Left hindlimb (tissue), 1 donor: ENCODE results near the gene SMNDC1.

Source experiments
- DNase-seq: peaks from one replicate; pipeline ENCODE4 v3.0.0-alpha.2; 2018

Gene SMNDC1

DNA sequence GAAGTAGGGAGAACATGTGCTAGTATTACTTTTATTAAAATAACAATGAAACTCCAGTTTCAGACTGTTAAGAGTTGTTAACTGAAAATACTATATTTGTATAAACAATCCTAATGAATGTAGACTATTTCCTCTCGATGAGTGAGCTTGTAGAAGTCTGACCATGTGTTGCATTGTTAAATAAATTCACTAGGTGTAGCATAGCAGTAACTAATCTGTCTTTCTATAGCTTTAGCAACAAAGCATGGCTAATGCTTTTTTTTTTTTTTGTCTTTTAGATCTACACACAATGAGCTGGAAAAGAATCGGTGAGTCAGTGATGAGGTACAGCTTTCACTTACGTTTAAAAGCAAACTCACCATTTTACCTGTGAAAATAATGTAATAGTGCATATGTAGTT lies 60.2 kb downstream of the SMNDC1 start:
- DNase-seq = no peak

DNA sequence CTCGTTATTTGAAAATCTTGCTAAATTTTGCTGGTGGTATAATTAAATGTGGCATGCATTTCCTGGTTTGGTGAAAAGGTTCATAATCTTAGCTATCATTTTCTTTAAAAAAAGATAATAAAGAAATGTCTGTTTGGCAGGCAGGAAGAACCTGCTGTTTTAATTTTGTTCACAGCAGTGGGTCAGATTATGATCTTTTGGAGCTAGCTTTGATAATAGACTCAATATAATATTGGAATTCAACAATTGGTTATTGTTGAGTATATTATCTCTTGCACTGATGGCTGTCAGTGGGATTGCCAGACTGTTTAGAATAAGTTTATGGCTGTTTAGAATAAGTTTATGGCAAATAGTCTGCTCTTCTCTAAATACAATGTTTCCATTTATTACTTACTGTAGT lies 62.2 kb downstream of the SMNDC1 start:
- DNase-seq = no peak

DNA sequence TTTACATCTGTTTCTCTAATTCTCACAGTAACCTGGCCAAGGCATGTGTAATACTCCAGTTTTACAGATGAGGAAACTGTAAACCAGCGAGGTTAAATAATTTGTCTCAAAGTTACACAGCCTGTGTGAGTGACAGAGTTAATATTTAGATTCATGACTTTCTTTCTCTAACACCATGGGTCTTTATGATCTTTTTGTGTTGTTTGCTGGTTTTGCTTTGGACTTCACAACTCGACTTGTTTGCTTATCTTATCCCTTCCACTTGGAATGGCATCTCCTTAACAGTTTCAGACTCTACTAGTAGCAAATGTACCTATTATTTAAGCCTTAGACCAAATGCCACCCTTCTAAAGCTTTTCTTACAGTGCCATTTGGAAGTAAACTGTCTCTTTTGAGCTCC lies 62.9 kb downstream of the SMNDC1 start:
- DNase-seq = no peak

DNA sequence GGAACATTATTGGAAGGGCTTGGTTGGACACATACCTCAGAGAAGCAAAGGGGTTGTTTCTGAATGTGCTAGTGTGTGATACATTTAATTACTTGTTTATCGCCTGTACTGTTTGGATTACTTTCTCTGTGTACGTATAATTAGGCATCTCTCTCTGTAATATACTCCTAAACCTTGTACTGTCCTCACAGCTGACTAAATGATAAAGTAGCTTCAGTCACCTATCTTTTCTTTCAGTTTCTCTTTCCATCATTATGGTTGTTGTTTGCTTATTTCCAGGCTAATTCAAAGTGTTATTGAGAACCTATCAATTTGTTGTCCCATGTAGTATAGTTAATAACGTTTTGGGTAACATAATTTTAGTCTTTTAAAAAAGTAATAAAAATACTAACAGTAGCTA lies 63.3 kb downstream of the SMNDC1 start:
- no peak for DNase-seq
